NK-92 (cell line): ENCODE data around the gene AMN.

Source experiments
- DNase-seq: peaks from one replicate; lab custom pipeline; 2025; ENCODE audit not compliant: unreplicated experiment; lab: John Stamatoyannopoulos, UW

The AMN gene

GRCh38 chr14:102964152-102964730, 41.8 kb downstream of the AMN start:
- DNase-seq, result no peak

DNA sequence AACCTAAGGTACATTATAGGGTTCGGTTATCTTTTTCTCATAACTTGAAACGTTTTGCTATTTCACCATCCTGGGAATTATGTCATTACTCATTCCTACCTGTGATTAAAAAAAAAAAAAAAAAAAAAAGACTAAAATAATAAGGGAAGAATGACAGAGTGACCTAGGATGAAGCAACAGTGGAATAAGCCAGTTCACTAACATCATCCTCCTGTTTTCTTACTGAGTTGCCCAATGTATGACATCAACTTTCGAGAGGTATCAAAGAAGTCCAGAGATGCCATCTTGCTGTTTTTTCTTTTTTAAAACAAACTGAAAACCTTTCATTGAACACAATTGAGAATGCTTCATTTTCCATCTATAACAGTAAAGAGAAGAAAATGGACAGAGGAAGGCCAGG, 42.8 kb downstream of the AMN start:
- DNase-seq, result no peak

DNA sequence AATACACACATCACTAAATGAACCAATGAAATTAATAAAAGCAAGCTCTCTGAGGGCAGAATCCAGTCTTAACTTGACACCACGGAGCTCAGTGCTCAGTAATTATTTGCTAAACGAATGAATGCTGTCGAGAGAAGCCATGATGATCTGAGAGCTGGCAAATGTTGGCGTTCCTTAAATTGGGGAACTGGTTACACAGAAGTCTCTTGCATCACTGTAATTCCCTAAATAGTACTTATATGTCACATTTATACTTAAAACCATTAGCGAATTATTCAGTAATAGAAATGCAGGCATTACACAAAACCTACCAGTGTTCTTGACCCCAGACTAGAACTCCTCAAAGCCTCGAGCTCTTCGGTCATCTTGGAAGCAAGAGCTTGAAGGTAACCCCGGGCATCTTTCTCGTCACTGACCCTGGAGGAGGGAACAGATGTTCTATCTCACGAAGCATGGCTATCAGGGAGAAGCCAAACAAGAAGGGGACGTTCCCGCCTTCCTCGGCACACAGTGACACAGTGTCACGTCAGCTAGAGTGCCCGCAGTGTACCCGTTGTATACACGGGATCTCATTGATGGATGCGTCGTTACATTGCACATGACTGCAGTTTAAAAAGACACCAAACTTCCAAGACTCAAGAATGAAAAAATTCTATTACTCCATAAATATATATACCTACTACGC, 43.6 kb downstream of the AMN start:
- no peak for DNase-seq

DNA sequence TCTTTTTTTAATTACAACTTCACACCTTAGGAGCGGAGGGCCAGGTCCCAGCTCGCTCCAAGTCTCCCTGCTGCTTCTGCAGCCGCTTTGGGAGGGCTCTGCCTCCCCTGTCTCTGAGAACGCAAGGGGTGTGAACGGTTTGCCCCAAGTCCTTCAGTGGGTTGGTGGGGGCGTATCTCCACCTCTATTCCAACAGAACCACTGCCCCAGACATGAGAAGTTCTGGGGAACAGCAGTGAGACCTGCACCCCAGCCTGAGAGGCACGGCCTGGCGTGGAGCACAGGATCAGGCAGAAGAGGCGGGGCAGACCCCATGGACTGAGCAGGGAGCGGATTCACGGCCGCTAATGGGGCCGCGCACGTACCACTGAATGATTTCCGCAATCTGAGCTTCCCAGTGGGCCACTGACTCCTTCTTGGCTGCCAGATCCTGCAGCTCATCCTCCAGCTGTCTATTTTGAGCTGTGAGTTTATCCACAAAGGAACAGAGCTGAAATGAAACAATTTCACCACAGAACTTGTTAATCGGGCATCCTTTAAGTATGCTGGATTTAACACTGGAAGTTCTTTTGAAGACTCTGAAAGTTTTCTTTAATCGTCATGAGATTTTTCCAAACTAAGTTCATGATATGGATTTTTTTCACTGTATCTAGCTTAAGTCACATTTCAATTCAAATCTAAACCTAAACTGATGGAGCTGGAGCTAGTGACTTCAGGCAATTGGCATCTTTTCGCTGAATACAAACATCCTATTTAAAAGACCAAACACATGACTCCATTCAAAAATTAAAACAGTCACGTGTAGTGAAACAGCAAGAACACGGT, 44.4 kb downstream of the AMN start:
- no peak for DNase-seq

DNA sequence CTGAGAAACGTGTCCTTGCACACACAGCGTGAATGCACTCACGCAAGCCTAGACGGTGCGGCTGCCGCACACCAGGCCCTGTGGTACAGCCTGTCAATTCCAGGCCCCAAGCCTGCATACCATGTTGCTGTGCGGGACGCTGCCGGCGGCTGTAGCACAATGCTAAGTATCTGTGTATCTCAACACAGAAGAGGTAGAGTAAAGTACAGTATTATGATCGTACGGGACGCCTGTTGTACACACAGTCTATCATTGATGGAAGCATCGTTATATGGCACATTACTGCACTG, 45.0 kb downstream of the AMN start:
- DNase-seq, result no peak

GRCh38 chr14:102968306-102968705, 45.8 kb downstream of the AMN start:
- no peak for DNase-seq

- DNase-seq, result no peak
Measured at GRCh38 chr14:102969060-102969791, 46.8 kb downstream of the AMN start.

DNA sequence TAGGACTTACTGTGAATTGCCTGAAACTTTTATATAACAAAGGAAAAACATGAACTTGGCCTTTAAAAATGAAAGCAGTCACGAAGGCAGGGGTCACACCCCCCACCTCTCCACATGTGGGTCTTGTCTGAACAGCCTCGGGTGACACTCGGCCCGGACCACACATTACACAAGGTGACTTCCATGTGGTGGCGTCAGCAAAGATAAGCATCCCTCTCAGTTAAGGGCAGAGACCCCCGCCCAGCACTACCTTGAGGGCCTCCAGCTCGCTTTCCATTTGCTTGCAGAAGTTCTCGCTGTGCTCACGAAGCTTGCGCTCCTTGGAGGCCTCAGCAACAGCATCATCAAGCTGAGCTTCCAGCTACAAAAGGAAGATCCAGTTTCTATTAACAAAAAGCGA, 47.4 kb downstream of the AMN start:
- no peak for DNase-seq

- no peak for DNase-seq
Measured at GRCh38 chr14:102970496-102970895, 48.0 kb downstream of the AMN start.

- no peak for DNase-seq
Measured at GRCh38 chr14:102971314-102971713, 48.9 kb downstream of the AMN start.

GRCh38 chr14:102971836-102972606, 49.6 kb downstream of the AMN start:
- DNase-seq, result no peak

DNA sequence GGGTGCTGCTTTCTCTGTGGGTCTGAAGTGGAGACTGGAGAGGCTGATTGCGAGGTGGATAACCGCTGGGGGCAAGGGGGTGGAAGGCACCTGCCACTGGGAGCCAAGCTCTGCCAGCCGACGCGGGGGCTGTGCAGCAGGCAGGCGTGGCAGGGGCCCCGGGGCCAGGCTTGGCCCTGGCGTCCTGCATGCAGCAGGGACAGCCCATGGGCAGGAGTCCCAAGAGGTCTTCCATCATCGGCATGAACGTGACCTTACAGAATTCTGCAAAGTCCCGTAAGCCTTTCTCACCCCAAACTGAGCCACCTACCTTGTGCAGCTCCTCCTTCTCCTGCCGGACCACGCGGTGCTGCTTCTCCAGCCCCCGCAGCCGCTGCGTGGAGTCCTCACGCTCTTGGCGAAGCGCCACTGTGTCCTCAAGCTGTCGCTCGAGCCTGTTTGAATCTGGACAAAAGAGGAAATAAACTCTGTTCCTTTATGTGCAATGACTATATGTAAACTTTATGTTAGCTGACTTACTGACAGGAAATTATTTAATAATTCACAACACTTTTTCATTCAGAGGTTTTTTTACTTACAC, 51.3 kb downstream of the AMN start:
- DNase-seq, result no peak

- no peak for DNase-seq
Measured at GRCh38 chr14:102975662-102976061, 53.2 kb downstream of the AMN start.

DNA sequence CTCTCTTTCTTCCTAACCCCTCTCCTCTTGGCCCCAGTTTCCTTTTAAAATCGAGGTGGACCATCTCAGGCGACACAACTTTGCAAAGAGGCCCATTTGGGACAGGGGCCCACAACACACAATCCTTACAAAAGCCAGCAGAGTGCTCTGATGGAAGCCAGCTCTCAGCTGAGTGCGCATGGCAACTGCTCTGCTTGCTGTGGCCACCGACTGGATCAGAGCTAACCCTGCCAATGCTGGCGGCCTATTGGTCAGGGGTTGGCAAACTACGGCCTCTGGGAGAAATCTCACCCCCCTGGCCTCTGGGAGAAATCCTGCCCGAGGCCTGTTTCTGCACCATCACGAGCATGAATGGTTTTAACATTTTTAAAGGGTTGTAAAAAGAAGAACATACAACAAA, 55.0 kb downstream of the AMN start:
- no peak for DNase-seq

DNA sequence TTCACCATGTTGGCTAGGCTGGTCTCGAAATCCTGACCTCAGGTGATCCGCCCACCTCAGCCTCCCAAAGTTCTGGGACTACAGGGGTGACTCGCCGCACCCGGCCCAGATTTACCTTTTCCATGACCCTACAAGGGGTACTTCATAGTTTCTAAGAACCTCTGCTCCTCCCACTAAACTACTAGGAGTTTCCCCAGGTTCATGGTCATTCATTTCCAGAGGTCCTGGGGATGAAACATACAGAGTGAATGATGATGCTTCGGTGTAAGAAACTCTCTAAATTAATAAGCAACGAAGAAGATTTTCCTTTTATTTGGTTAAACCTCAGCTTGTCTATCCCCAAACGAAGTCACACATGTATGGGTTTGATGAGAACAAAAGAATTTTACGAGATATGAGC, 56.9 kb downstream of the AMN start:
- DNase-seq, result no peak

DNA sequence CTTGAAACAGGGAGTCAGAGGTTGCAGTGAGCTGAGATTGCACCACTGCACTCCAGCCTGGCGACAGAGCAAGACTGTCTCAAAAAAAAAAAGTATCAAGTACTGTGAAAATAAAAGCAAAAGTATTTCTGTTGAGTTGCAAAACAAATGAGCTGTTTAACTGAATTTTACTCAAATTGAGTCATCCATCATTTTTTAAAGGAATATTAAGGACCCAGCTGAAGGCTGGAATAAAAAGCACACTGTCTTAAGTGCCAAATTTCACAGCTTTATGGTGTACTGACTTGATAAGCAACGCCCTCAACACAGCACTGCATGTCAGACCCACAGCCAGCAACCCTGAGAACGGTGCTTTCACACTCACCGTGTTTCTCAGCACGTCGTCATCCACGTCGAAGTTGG, 57.9 kb downstream of the AMN start:
- no peak for DNase-seq
